CD1c-positive myeloid dendritic cell (primary cell): ENCODE results near the gene PCNP.
A peak's percentile ranks its signal among the peaks of the same experiment; 100 is the strongest.
"Not testable (repeated sequence)": the region's sequence is repeated elsewhere in the genome, so short reads cannot be mapped to it uniquely, and the experiment has no call there.

Experiments used
- DNase-seq: peaks from one replicate; pipeline ENCODE4 v3.0.0-alpha.2; 2016; ENCODE audit errors: extremely low spot score

The PCNP gene

GRCh38 chr3:101633186-101633585 lies 59.2 kb downstream of the PCNP start:
- no peak for DNase-seq

GRCh38 chr3:101634591-101635196 lies 60.7 kb downstream of the PCNP start:
- no peak for DNase-seq

DNA sequence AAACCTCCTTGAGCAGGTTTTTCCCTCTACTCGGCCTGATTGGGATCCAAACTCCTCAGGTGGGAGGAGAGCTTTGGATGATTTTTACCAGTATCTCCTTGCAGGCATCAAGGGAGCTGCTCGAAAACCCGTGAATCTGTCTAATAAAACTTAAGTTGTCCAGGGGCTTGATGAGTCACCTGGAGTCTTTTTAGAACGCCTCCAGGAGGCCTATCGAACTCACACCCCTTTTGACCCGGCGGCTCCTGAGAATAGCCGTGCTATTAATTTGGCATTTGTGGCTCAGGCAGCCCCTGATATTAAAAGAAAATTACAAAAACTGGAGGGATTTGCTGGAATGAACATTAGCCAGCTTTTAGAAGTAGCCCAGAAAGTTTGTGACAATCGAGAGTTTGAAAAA lies 61.4 kb downstream of the PCNP start:
- DNase-seq, result no peak

DNA sequence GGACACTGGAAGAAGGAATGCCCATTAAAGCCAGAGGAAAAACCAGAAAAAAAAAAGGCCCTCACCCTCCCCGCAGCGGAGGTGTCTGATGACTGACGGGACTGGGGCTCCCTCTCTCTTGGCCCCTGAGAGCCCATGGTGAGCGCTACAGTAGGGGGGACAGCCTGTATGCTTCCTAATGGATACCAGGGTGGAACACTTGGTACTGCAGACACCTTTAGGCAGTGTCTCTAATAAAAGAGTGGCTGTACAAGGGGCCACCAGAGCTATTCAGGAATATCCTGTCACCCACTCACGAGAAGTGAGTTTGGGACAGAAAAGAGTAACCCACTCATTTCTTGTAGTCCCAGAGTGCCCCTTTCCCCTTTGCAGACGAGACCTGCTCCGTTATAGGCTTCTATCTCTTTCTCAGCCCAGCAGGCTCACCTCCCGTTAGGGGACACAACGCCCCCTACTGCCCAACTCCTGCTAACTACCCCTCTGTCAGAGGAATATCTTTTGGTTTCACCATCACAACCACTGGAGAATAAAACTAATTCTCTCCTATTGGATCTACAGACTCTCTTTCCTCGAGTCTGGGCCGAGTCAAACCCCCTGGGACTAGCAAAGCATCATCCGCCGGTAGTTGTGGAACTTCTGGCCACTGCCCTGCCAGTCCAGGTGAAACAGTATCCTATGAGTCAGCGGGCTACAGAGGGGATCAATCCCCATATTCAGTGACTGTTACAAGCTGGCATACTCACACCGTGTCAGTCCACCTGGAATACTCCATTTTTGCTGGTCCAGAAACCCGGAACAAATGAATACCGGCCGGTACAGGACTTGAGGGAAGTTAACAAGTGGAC lies 62.2 kb downstream of the PCNP start:
- peak; percentile 29 for DNase-seq

GRCh38 chr3:101637451-101637850 lies 63.5 kb downstream of the PCNP start:
- no peak for DNase-seq

GRCh38 chr3:101638261-101638745 lies 64.3 kb downstream of the PCNP start:
- DNase-seq, result no peak

DNA sequence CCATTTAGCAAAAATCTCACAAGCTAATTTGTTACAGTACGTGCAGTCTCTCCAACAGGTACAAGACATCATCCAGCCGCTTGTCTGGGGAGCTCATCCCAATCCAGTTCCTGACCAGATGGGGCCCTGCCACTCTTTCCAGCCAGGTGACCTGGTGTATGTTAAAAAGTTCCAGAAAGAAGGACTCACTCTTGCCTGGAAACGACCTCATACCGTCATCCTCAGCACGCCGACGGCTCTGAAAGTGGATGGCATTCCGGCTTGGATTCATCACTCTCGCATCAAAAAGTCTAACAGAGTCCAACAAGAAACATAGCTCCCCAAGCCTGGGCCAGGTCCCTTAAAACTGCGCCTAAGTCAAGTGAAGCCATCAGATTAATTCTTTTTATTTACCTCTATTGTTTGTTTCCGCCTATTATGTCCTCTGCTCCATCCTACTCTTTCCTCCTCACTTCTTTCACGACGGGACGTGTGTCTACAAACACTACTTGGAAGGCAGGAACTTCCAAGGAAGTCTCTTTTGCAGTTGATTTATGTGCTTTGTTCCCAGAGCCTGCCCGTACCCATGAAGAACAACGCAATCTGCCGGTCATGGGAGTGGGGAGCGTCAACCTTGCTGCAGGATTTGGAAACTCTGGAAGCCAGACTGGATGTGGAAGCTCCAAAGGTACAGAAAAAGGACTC lies 65.4 kb downstream of the PCNP start:
- DNase-seq, result no peak

- DNase-seq, result no peak
Observed at GRCh38 chr3:101640256-101640655, 66.3 kb downstream of the PCNP start.

DNA sequence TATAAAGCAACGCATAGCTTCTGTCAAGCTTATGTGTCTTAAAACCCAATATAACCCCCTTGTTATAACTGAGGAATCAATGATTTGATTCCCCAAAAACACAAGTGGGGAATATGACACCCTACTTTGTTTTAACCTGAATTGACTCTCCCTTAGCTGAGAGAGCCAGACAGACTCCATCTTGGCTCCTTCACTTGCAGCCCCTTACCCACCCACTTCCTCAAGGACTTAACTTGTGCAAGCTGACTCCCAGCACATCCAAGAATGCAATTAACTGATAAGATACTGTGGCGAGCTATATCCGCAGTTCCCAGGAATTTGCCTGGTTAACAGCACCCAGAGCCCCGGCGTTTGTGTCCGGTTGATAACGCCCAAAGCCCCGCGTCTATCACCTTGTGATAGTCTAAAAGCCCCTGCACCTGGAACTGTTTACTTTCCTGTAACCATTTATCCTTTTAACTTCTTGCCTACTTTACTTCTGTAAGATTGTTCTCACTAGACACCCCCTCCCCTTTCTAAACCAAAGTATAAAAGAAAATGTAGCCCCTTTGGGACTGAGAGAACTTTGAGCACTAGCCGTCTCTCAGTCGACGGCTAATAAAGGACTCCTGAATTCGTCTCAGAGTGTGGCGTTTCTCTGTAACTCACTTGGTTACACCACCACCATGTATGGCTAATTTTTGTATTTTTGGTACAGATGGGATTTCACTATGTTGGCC lies 67.6 kb downstream of the PCNP start:
- DNase-seq, result not testable (repeated sequence)

- DNase-seq, result no peak
Observed at GRCh38 chr3:101642441-101642840, 68.5 kb downstream of the PCNP start.

DNA sequence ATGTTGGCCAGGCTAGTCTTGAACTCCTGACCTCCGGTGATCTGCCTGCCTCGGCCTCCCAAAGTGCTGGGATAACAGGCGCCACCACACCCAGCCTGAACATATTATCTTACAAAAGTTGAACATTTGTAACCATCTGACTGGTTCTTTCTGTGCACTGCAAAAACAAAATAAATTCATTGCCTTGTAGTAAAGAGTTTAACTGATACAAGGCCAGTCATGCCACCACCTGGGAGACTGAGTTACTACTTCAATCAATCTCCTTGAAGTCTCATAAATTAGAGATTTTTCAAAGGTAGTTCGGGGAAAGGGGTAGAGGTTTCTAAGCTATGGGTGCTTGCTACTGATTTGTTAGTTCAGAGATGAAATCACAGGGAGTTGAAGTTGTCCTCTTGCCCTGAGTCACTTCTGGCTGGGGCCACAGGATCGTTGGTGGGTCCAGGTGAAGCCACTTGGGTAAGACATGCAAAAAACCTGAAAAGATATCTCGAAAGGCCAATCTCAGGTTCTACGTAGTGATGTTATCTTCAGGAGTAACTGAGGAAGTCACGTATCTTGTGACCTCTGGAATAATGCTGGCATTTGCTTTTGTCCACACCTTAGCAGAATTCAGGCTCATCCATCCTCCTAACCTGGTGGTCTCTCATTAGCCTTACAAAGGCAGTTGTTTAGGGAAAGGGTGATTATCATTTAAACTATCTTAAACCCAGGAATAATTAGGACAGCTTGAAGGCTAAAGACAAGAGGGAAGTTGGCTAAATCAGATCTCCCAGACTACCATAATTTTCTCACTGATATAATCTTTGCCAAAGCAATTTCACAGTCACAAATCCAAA lies 69.2 kb downstream of the PCNP start:
- no peak for DNase-seq
